K562 (cell line): Measurements from ENCODE around the gene FZD4. TPM values are rescaled to one million over a fixed set of nuclear protein-coding genes. Genes with fewer than 3 reads are reported as not detected.
A peak's percentile ranks its signal among the peaks of the same experiment; 100 is the strongest.

Source experiments
- ATAC-seq: fragments of 200-7000 bp; cut with Tn5 transposase; 3 replicates; pipeline ENCODE4 v1.9.1; 2020; ENCODE audit warnings: moderate library complexity
- BruUV-seq: library from RNA; stranded (reverse); fragments of 400-500 nt; replicated peaks from 2 replicates; lab custom pipeline; 2021; lab: Mats Ljungman, UMichigan
- CTCF ChIA-PET: fragments of 300-600 bp; formaldehyde crosslinking; extraction: SDS; loops from one replicate; lab custom pipeline; 2021; ENCODE audit warnings: low intra/inter-chr PET ratio; lab: Yijun Ruan, JAX
- POLR2A ChIA-PET: fragments of 300-600, 350-650 bp; sonication (Branson Sonifier 250); formaldehyde crosslinking; extraction: SDS; loops from one replicate; lab custom pipeline; 2021; ENCODE audit warnings: antibody characterized with exemption, inconsistent platforms; lab: Yijun Ruan, JAX
- DNase-seq, 4 experiments: peaks; one replicate each; pipeline versions ENCODE4 v3.0.0 to v3.0.0-alpha.2; 2011 to 2018; ENCODE audit warnings: low spot score in 3 of 4, mixed read lengths in 3 of 4; ENCODE audit errors: extremely low read depth in 1 of 4
- FAIRE-seq: peaks from 2 replicates; lab custom pipeline; 2011; peaks lifted over from hg19 to GRCh38; lab: Jason Lieb, UNC
- H2AFZ ChIP-seq: 2 replicates; pipeline ENCODE4 v1.6.0; 2011; ENCODE audit warnings: low read depth, low read length, control low read depth, inconsistent platforms
- H3K27ac ChIP-seq: fragments of 200-600 bp; 3 replicates; pipeline ENCODE4 v1.8.0; 2011; ENCODE audit warnings: low read depth, mild to moderate bottlenecking, control low read depth, inconsistent platforms, low read length, moderate library complexity, mixed read lengths; ENCODE audit errors: extremely low read depth
- H3K27me3 ChIP-seq, 2 experiments: fragments of 300-600 bp in 1 of 2; 2 replicates in 1 of 2; 3 replicates in 1 of 2; pipeline versions ENCODE4 v1.6.0 to v1.8.0; 2011; ENCODE audit warnings: inconsistent platforms in 2 of 2, low read length in 2 of 2, mild to moderate bottlenecking in 1 of 2, mixed read lengths in 1 of 2, moderate library complexity in 1 of 2; ENCODE audit not compliant: control insufficient read depth in 2 of 2, insufficient read depth in 2 of 2
- H3K36me3 ChIP-seq: fragments of 300-600 bp; 3 replicates; pipeline ENCODE4 v1.8.0; 2011; ENCODE audit warnings: mild to moderate bottlenecking, low read length, inconsistent platforms; ENCODE audit not compliant: control insufficient read depth, insufficient read depth
- H3K4me1 ChIP-seq, 2 experiments: fragments of 200-600 bp in 1 of 2; replicated peaks in 1 of 2; 2 replicates in 1 of 2; 3 replicates in 1 of 2; pipeline versions ENCODE4 v1.5.1 to v1.8.0; 2011; ENCODE audit warnings: inconsistent platforms in 2 of 2, low read length in 2 of 2, mild to moderate bottlenecking in 1 of 2, mixed read lengths in 1 of 2, moderate library complexity in 1 of 2; ENCODE audit not compliant: control insufficient read depth in 2 of 2, insufficient read depth in 2 of 2
- H3K4me2 ChIP-seq: 2 replicates; pipeline ENCODE4 v1.6.1; 2011; ENCODE audit warnings: low read length, control low read depth, inconsistent platforms, mixed read lengths; ENCODE audit not compliant: insufficient read depth
- H3K4me3 ChIP-seq: fragments of 200-600 bp; sonication (generic), shearing (Covaris generic); 2 replicates; pipeline ENCODE4 v1.5.1; 2016; ENCODE audit warnings: control low read depth, inconsistent platforms
- H3K79me2 ChIP-seq: fragments of 200-600 bp; 3 replicates; pipeline ENCODE4 v1.8.0; 2011; ENCODE audit warnings: low read length, inconsistent platforms; ENCODE audit not compliant: control insufficient read depth, insufficient read depth
- H3K9ac ChIP-seq, 2 experiments: 2 replicates each; pipeline versions ENCODE4 v1.6.0 to v1.6.1; 2011; ENCODE audit warnings: low read depth in 2 of 2, low read length in 2 of 2, control low read depth in 1 of 2, inconsistent platforms in 1 of 2, mild to moderate bottlenecking in 1 of 2, mixed read lengths in 1 of 2; ENCODE audit not compliant: insufficient read depth in 1 of 2
- H3K9me1 ChIP-seq: one replicate; pipeline ENCODE4 v1.6.0; 2011; ENCODE audit warnings: inconsistent platforms, mild to moderate bottlenecking, low read length, moderate library complexity; ENCODE audit not compliant: control insufficient read depth, insufficient read depth
- H3K9me3 ChIP-seq: replicated peaks from 2 replicates; pipeline ENCODE4 v1.5.1; 2011; ENCODE audit warnings: low read depth, low read length, inconsistent platforms; ENCODE audit not compliant: control insufficient read depth, insufficient read depth
- H4K20me1 ChIP-seq: replicated peaks from 2 replicates; pipeline ENCODE4 v1.6.1; 2011; ENCODE audit warnings: low read length, inconsistent platforms, mixed read lengths; ENCODE audit not compliant: control insufficient read depth, insufficient read depth
- ATF1 ChIP-seq, 2 experiments: fragments of 450-650 bp in 1 of 2; IDR thresholded peaks; 2 replicates each; pipeline ENCODE4 v1.6.1; 2016; ENCODE audit warnings: missing compliant biosample characterization in 1 of 2, missing genetic modification characterization in 1 of 2
- CTCF ChIP-seq, 3 experiments: IDR thresholded peaks in 2 of 3; conservative IDR thresholded peaks in 1 of 3; 2 replicates each; pipeline ENCODE4 v1.5.1; 2011 to 2012; ENCODE audit warnings: low read length in 3 of 3, mild to moderate bottlenecking in 3 of 3, control low read depth in 2 of 3, improper control_type of control experiment in 1 of 3, inconsistent platforms in 1 of 3, low read depth in 1 of 3, mixed read lengths in 1 of 3, moderate library complexity in 1 of 3; ENCODE audit not compliant: insufficient read depth in 2 of 3
- ETV1 ChIP-seq: fragments of 450-650 bp; conservative IDR thresholded peaks from 2 replicates; pipeline ENCODE4 v1.6.1; 2016; ENCODE audit warnings: missing genetic modification characterization, control low read depth, low read depth, missing compliant biosample characterization
- FOXJ2 ChIP-seq: fragments of 200-800 bp; sonication (Bioruptor generic); IDR thresholded peaks from 2 replicates; pipeline ENCODE4 v1.6.1; 2016; ENCODE audit warnings: missing genetic modification characterization, missing compliant biosample characterization
- GATA2 ChIP-seq: sonication (generic); formaldehyde crosslinking; IDR thresholded peaks from 2 replicates; pipeline ENCODE4 v1.4.0; 2020; ENCODE audit warnings: mild to moderate bottlenecking, missing genetic modification reagents
- HLTF ChIP-seq: fragments of 450-650 bp; IDR thresholded peaks from 2 replicates; pipeline ENCODE4 v1.6.1; 2016
- MIER1 ChIP-seq: fragments of 450-650 bp; IDR thresholded peaks from 2 replicates; pipeline ENCODE4 v1.6.1; 2016; ENCODE audit warnings: antibody characterized with exemption, mild to moderate bottlenecking, low read depth
- NBN ChIP-seq: fragments of 450-650 bp; IDR thresholded peaks from 2 replicates; pipeline ENCODE4 v1.6.1; 2016; ENCODE audit warnings: low read depth, mild to moderate bottlenecking
- RAD21 ChIP-seq, 2 experiments: fragments of 250-450 bp in 1 of 2; fragments of 450-650 bp in 1 of 2; sonication (Bioruptor Pico) in 1 of 2; formaldehyde crosslinking in 1 of 2; IDR thresholded peaks in 1 of 2; conservative IDR thresholded peaks in 1 of 2; 2 replicates each; pipeline versions ENCODE4 v1.4.0 to v1.8.0; 2020 to 2022; ENCODE audit warnings: mild to moderate bottlenecking in 2 of 2, moderate library complexity in 1 of 2
- SUPT5H ChIP-seq: fragments of 450-650 bp; IDR thresholded peaks from 2 replicates; pipeline ENCODE4 v1.6.1; 2016
- ZFP30 ChIP-seq: fragments of 250-450 bp; sonication (Bioruptor Pico); IDR thresholded peaks from 2 replicates; pipeline ENCODE4 v1.8.0; 2022; ENCODE audit warnings: moderate library complexity, mild to moderate bottlenecking, inconsistent platforms, borderline replicate concordance
- ZNF12 ChIP-seq: sonication (generic); formaldehyde crosslinking; IDR thresholded peaks from 2 replicates; pipeline ENCODE4 v1.4.0; 2020; ENCODE audit warnings: mild to moderate bottlenecking, missing genetic modification reagents
- ZNF121 ChIP-seq: sonication (generic); formaldehyde crosslinking; conservative IDR thresholded peaks from 2 replicates; pipeline ENCODE4 v1.8.0; 2022; ENCODE audit warnings: missing genetic modification reagents
- ZNF212 ChIP-seq: fragments of 450-650 bp; formaldehyde crosslinking; IDR thresholded peaks from 2 replicates; pipeline ENCODE4 v1.4.0; 2020; ENCODE audit warnings: mild to moderate bottlenecking
- WGBS: fragments of 100-300 bp; shearing (Covaris generic); methylation state at CpG from one replicate; pipeline ENCODE4 v1.1.6; 2016; ENCODE audit warnings: low coverage, mixed read lengths; ENCODE audit not compliant: insufficient coverage; ENCODE audit errors: missing lambda C conversion rate; 5-methylcytosine and 5-hydroxymethylcytosine counted together
- in situ Hi-C: fragments of 300-500 bp; cut with MboI; formaldehyde crosslinking; loops from 4 replicates; pipeline ENCODE4 v1.15.0; 2018; ENCODE audit warnings: inconsistent platforms, mixed read lengths
- intact Hi-C: fragments of 100-400 bp; cut with micrococcal nuclease; formaldehyde crosslinking; loops from 2 replicates; pipeline ENCODE4 v1.14.2; 2022
- polyA plus RNA-seq, 8 experiments: library from polyadenylated mRNA; depleted of rRNA in 4 of 8; stranded (reverse) in 5 of 8; unstranded in 3 of 8; fragments of >200 nt; fragmentation: Nextera tagmentation in 2 of 8; fragmentation: Illumina TruSeq in 1 of 8; extraction: Ambion mirVana in 2 of 8; extraction: Trizol in 1 of 8; gene quantifications; 2 replicates each; pipeline versions ENCODE4 v1.2.1 to v1.2.3, GENCODE V29; 2011 to 2014; ENCODE audit warnings: inconsistent platforms in 1 of 8, missing spikeins in 1 of 8
- total RNA-seq, 7 experiments: library from RNA; depleted of rRNA in 6 of 7; stranded (reverse); fragments of >200 nt in 6 of 7; fragmentation: Illumina TruSeq in 2 of 7; extraction: Trizol in 2 of 7; gene quantifications; 2 replicates each; pipeline versions ENCODE4 v1.2.1 to v1.2.3, GENCODE V29; 2011 to 2021; ENCODE audit warnings: low replicate concordance in 1 of 7

FZD4 gene
- total and polyA plus RNA-seq, 9 of the 15 experiments (the other 6 are each of a cell fraction or from before 2014, with no cell fraction given) = 1.2 to 7.9 (median 5.8) TPM

- WGBS = 40% methylated on average over 7 of the region's 7 CpGs
- Histone ChIP-seq H3K4me2 (no peak overlapping the region), H4K20me1 (no peaks in the 10 kb centered on the region), H3K27ac (no peak overlapping the region), H3K79me2 (no peaks in the 10 kb centered on the region), H3K27me3 (no peaks in the 10 kb centered on the region), H3K36me3 (no peaks in the 10 kb centered on the region), H3K9ac (no peak overlapping the region), H3K9me1 (no peaks in the 10 kb centered on the region), H3K4me1 (peaks cover 0 to 11% of the 10 kb centered on the region in 2 experiments; a peak in 3 of 5 replicates), H3K9me3 (no peaks in the 10 kb centered on the region), H3K4me3 (no peak overlapping the region), H2AFZ (peak overlapping the region; percentile 75)
- CTCF ChIA-PET = interaction anchor here (0.6 to 2.2 kb wide), 7 partner anchors 48 to 463 kb away, joined by 3 to 18 read pairs (median 4); no protein-coding TSS in a partner anchor
- FAIRE-seq (peak; percentile 91), DNase-seq (peak; percentile 35 to 69 (median 47)), ATAC-seq (peak; percentile 88)
- intact Hi-C loops = loop anchor here (1.0 to 10.0 kb wide), 3 partner anchors 49 to 463 kb away; no protein-coding TSS in a partner anchor
- no TSS peak for BruUV-seq
- POLR2A ChIA-PET = no interaction called here
- in situ Hi-C loops = loop anchor here (5.0 kb wide), 1 partner anchor 52 kb away; no protein-coding TSS in a partner anchor
- TF ChIP-seq RAD21 (CRISPR knock-in tag; conservative IDR thresholded peaks at IDR 0.05 in 1 of 2, IDR thresholded peaks at IDR 0.05 in 1 of 2) = peak; percentile 77 to 84
- TF ChIP-seq ZNF12 (CRISPR knock-in tag) = no peak
- TF ChIP-seq HLTF = no peak
- no peak for TF ChIP-seq ATF1 (CRISPR knock-in tag; IDR thresholded peaks at IDR 0.05)
- no peak for TF ChIP-seq ATF1 (tag; IDR thresholded peaks at IDR 0.05)
- TF ChIP-seq CTCF (IDR thresholded peaks at IDR 0.05 in 2 of 3, conservative IDR thresholded peaks at IDR 0.05 in 1 of 3; ENCODE audit: insufficient read depth in 2 of 3, low read depth in 1 of 3, low read length in 3 of 3) = peak; percentile 70 to 79 (median 71)
- no peak for TF ChIP-seq ETV1
- TF ChIP-seq MIER1 = no peak
- no peak for TF ChIP-seq ZNF121 (CRISPR knock-in tag)
- no peak for TF ChIP-seq ZFP30
- no peak for TF ChIP-seq ZNF212 (CRISPR knock-in tag)
- TF ChIP-seq FOXJ2 (tag) = no peak
- TF ChIP-seq SUPT5H = no peak
- no peak for TF ChIP-seq GATA2
- TF ChIP-seq NBN = no peak
These were observed 35.5 kb downstream of the FZD4 start for GRCh38 chr11:86919557-86920210.
